SK-N-SH treated with all-trans-retinoic acid at 6 μM for 48 hours (cell line): ENCODE measurements around the gene GIMAP8.

Experiments used
- ATAC-seq: fragments of 200-7000 bp; cut with Tn5 transposase; 3 replicates; pipeline ENCODE4 v1.9.1; 2020; ENCODE audit warnings: mild to moderate bottlenecking, moderate library complexity
- ARNTL ChIP-seq: fragments of 450-650 bp; formaldehyde crosslinking; IDR thresholded peaks from 2 replicates; pipeline ENCODE4 v1.5.0; 2020; ENCODE audit warnings: low read depth, mild to moderate bottlenecking, moderate library complexity, borderline replicate concordance
- CSDC2 ChIP-seq: fragments of 250-450 bp; sonication (Bioruptor Pico); IDR thresholded peaks from 2 replicates; pipeline ENCODE4 v1.5.0; 2020; ENCODE audit warnings: mild to moderate bottlenecking, moderate library complexity
- ESRRG ChIP-seq: fragments of 250-450 bp; sonication (Bioruptor Pico); IDR thresholded peaks from 2 replicates; pipeline ENCODE4 v1.6.1; 2021; ENCODE audit warnings: mild to moderate bottlenecking
- GLIS3 ChIP-seq: fragments of 250-450 bp; sonication (Bioruptor Pico); IDR thresholded peaks from 2 replicates; pipeline ENCODE4 v1.5.0; 2020; ENCODE audit warnings: mild to moderate bottlenecking, moderate library complexity
- ISL1 ChIP-seq: fragments of 250-450 bp; sonication (Bioruptor Pico); IDR thresholded peaks from 2 replicates; pipeline ENCODE4 v2.1.2; 2022; ENCODE audit warnings: mild to moderate bottlenecking, moderate library complexity
- OSR1 ChIP-seq: fragments of 250-450 bp; sonication (Bioruptor Pico); IDR thresholded peaks from 2 replicates; pipeline ENCODE4 v1.8.0; 2022; ENCODE audit warnings: moderate library complexity, mild to moderate bottlenecking, inconsistent platforms
- PATZ1 ChIP-seq: fragments of 250-450 bp; sonication (Bioruptor Pico); IDR thresholded peaks from 2 replicates; pipeline ENCODE4 v1.8.0; 2020; ENCODE audit warnings: mild to moderate bottlenecking, moderate library complexity, borderline replicate concordance
- PPARA ChIP-seq: fragments of 250-450 bp; sonication (Bioruptor Pico); IDR thresholded peaks from 2 replicates; pipeline ENCODE4 v1.5.0; 2020; ENCODE audit warnings: mild to moderate bottlenecking, borderline replicate concordance
- RARB ChIP-seq: fragments of 250-450 bp; sonication (Bioruptor Pico); IDR thresholded peaks from 2 replicates; pipeline ENCODE4 v1.8.0; 2021; ENCODE audit warnings: mild to moderate bottlenecking, moderate library complexity
- SNAI2 ChIP-seq: fragments of 250-450 bp; sonication (Bioruptor Pico); IDR thresholded peaks from 2 replicates; pipeline ENCODE4 v1.5.0; 2020; ENCODE audit warnings: mild to moderate bottlenecking, moderate library complexity
- TCF4 ChIP-seq: fragments of 250-450 bp; sonication (Bioruptor Pico); IDR thresholded peaks from 2 replicates; pipeline ENCODE4 v1.8.0; 2021; ENCODE audit warnings: mild to moderate bottlenecking, moderate library complexity, borderline replicate concordance
- TOX ChIP-seq: fragments of 250-450 bp; sonication (Bioruptor Pico); IDR thresholded peaks from 2 replicates; pipeline ENCODE4 v1.8.0; 2021; ENCODE audit warnings: mild to moderate bottlenecking, moderate library complexity, borderline replicate concordance
- TSHZ2 ChIP-seq: fragments of 250-450 bp; sonication (Bioruptor Pico); IDR thresholded peaks from 2 replicates; pipeline ENCODE4 v1.5.0; 2020; ENCODE audit warnings: mild to moderate bottlenecking, moderate library complexity
- ZC3H10 ChIP-seq: fragments of 250-450 bp; sonication (Bioruptor Pico); IDR thresholded peaks from 2 replicates; pipeline ENCODE4 v1.5.1; 2021; ENCODE audit warnings: mild to moderate bottlenecking, moderate library complexity
- ZFP3 ChIP-seq: fragments of 250-450 bp; sonication (Bioruptor Pico); IDR thresholded peaks from 2 replicates; pipeline ENCODE4 v1.5.0; 2020; ENCODE audit warnings: mild to moderate bottlenecking, moderate library complexity
- ZFP30 ChIP-seq: fragments of 450-650 bp; formaldehyde crosslinking; IDR thresholded peaks from 2 replicates; pipeline ENCODE4 v1.5.0; 2022; ENCODE audit warnings: mild to moderate bottlenecking, moderate library complexity
- ZNF565 ChIP-seq: fragments of 450-650 bp; formaldehyde crosslinking; conservative IDR thresholded peaks from 2 replicates; pipeline ENCODE4 v1.5.0; 2020; ENCODE audit warnings: low read depth, mild to moderate bottlenecking, moderate library complexity
- ZNF70 ChIP-seq: fragments of 450-650 bp; formaldehyde crosslinking; IDR thresholded peaks from 2 replicates; pipeline ENCODE4 v1.5.0; 2020; ENCODE audit warnings: mild to moderate bottlenecking, moderate library complexity
- ZNF8 ChIP-seq: fragments of 450-650 bp; formaldehyde crosslinking; IDR thresholded peaks from 2 replicates; pipeline ENCODE4 v1.5.0; 2020; ENCODE audit warnings: mild to moderate bottlenecking, moderate library complexity
- TF ChIP-seq, protein P1 (sequence below): fragments of 250-450 bp; sonication (Bioruptor Pico); IDR thresholded peaks from 2 replicates; pipeline ENCODE4 v1.5.1; 2021; ENCODE audit warnings: mild to moderate bottlenecking, moderate library complexity
- TF ChIP-seq, protein P2 (sequence below): fragments of 250-450 bp; sonication (Bioruptor Pico); IDR thresholded peaks from 2 replicates; pipeline ENCODE4 v1.5.1; 2020; ENCODE audit warnings: low read depth, mild to moderate bottlenecking, moderate library complexity
- TF ChIP-seq, protein P3 (sequence below): fragments of 250-450 bp; sonication (Bioruptor Pico); IDR thresholded peaks from 2 replicates; pipeline ENCODE4 v1.8.0; 2021; ENCODE audit warnings: low read depth, mild to moderate bottlenecking, moderate library complexity, borderline replicate concordance

GIMAP8 gene

GRCh38 chr7:150458756-150459155, 8.3 kb downstream of the GIMAP8 start:
- TF ChIP-seq GLIS3 (CRISPR knock-in tag) (no peak), TOX (CRISPR knock-in tag) (no peak)
- TF ChIP-seq, all 23 proteins: peak for 0
- no peak for ATAC-seq

- TF ChIP-seq ZNF565 (CRISPR knock-in tag), result no peak
- TF ChIP-seq TSHZ2 (CRISPR knock-in tag), result no peak
- no peak for TF ChIP-seq ISL1 (CRISPR knock-in tag)
- TF ChIP-seq ZNF70 (CRISPR knock-in tag), result no peak
- no peak for TF ChIP-seq ZFP30 (CRISPR knock-in tag)
- no peak for TF ChIP-seq ZFP3 (CRISPR knock-in tag)
- no peak for TF ChIP-seq ESRRG (CRISPR knock-in tag)
- no peak for TF ChIP-seq OSR1 (CRISPR knock-in tag)
- TF ChIP-seq, protein P1, sequence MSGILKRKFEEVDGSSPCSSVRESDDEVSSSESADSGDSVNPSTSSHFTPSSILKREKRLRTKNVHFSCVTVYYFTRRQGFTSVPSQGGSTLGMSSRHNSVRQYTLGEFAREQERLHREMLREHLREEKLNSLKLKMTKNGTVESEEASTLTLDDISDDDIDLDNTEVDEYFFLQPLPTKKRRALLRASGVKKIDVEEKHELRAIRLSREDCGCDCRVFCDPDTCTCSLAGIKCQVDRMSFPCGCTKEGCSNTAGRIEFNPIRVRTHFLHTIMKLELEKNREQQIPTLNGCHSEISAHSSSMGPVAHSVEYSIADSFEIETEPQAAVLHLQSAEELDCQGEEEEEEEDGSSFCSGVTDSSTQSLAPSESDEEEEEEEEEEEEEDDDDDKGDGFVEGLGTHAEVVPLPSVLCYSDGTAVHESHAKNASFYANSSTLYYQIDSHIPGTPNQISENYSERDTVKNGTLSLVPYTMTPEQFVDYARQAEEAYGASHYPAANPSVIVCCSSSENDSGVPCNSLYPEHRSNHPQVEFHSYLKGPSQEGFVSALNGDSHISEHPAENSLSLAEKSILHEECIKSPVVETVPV (CRISPR knock-in tag), result no peak
- TF ChIP-seq ZC3H10 (CRISPR knock-in tag), result no peak
- no peak for TF ChIP-seq PPARA (CRISPR knock-in tag)
- no peak for TF ChIP-seq CSDC2 (CRISPR knock-in tag)
- no peak for TF ChIP-seq SNAI2 (CRISPR knock-in tag)
- TF ChIP-seq ARNTL, result no peak
- TF ChIP-seq, protein P2, sequence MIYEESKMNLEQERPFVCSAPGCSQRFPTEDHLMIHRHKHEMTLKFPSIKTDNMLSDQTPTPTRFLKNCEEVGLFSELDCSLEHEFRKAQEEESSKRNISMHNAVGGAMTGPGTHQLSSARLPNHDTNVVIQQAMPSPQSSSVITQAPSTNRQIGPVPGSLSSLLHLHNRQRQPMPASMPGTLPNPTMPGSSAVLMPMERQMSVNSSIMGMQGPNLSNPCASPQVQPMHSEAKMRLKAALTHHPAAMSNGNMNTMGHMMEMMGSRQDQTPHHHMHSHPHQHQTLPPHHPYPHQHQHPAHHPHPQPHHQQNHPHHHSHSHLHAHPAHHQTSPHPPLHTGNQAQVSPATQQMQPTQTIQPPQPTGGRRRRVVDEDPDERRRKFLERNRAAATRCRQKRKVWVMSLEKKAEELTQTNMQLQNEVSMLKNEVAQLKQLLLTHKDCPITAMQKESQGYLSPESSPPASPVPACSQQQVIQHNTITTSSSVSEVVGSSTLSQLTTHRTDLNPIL (CRISPR knock-in tag), result no peak
- TF ChIP-seq GLIS3 (CRISPR knock-in tag), result no peak
- TF ChIP-seq RARB (CRISPR knock-in tag), result no peak
- TF ChIP-seq, protein P3, sequence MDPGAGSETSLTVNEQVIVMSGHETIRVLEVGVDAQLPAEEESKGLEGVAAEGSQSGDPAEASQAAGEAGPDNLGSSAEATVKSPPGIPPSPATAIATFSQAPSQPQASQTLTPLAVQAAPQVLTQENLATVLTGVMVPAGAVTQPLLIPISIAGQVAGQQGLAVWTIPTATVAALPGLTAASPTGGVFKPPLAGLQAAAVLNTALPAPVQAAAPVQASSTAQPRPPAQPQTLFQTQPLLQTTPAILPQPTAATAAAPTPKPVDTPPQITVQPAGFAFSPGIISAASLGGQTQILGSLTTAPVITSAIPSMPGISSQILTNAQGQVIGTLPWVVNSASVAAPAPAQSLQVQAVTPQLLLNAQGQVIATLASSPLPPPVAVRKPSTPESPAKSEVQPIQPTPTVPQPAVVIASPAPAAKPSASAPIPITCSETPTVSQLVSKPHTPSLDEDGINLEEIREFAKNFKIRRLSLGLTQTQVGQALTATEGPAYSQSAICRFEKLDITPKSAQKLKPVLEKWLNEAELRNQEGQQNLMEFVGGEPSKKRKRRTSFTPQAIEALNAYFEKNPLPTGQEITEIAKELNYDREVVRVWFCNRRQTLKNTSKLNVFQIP (CRISPR knock-in tag), result no peak
- TF ChIP-seq TCF4 (CRISPR knock-in tag), result no peak
- no peak for TF ChIP-seq PATZ1 (CRISPR knock-in tag)
- no peak for ATAC-seq
These were observed 11.1 kb downstream of the GIMAP8 start for GRCh38 chr7:150461520-150461919.

DNA sequence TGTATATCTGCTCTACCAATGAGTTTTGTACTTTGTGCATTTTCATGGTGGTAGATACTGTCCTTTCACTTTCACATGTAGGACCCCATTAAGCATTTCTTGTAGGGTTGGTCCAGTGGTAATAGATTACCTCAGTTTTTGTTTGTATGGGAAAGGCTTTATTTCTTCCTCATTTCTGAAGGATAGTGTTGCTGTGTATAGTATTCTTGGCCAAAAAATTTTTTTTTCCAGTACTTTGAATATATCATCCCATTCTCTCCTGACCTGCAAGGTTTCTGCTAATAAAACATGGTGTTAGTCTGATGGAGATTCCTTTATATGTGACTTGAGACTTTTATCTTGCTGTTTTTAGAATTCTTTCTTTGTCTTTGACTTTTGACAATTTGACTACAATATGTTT, 12.0 kb downstream of the GIMAP8 start:
- no peak for ATAC-seq
- TF ChIP-seq ZNF565 (CRISPR knock-in tag), result no peak
- no peak for TF ChIP-seq ZFP3 (CRISPR knock-in tag)
- TF ChIP-seq ESRRG (CRISPR knock-in tag), result no peak
- no peak for TF ChIP-seq GLIS3 (CRISPR knock-in tag)
- no peak for TF ChIP-seq PPARA (CRISPR knock-in tag)
- TF ChIP-seq ISL1 (CRISPR knock-in tag), result no peak
- TF ChIP-seq RARB (CRISPR knock-in tag), result no peak
- TF ChIP-seq TSHZ2 (CRISPR knock-in tag), result no peak
- TF ChIP-seq ZNF8 (CRISPR knock-in tag), result no peak
